ENCODE measurements around the gene HERC2. TPM values are rescaled to one million over a fixed set of nuclear protein-coding genes. Genes with fewer than 3 reads are reported as not detected.

The HERC2 gene
- total and polyA plus RNA-seq, 2 experiments from 2014 or later, result 37.7 to 64.4 TPM

DNA sequence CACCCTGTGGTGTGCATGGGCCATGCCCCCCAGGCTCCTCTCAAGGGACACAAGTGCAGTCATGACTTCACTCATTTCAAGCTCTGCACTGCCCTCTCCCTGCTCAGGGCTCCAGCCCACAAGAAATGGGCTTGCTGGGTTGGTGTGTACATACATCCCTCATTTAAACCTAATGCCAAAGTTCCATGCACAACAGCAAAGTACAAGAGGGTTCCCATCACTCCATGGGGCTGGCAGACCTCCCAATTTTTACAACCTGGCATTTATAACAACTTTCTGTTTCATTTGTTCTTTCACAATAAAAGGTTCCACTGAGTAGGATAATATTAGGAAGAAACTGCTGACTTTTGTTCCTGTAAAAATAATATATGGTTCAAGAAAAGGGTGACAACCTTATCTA, 54.3 kb downstream of the HERC2 start:
- TF ChIP-seq, protein P1, sequence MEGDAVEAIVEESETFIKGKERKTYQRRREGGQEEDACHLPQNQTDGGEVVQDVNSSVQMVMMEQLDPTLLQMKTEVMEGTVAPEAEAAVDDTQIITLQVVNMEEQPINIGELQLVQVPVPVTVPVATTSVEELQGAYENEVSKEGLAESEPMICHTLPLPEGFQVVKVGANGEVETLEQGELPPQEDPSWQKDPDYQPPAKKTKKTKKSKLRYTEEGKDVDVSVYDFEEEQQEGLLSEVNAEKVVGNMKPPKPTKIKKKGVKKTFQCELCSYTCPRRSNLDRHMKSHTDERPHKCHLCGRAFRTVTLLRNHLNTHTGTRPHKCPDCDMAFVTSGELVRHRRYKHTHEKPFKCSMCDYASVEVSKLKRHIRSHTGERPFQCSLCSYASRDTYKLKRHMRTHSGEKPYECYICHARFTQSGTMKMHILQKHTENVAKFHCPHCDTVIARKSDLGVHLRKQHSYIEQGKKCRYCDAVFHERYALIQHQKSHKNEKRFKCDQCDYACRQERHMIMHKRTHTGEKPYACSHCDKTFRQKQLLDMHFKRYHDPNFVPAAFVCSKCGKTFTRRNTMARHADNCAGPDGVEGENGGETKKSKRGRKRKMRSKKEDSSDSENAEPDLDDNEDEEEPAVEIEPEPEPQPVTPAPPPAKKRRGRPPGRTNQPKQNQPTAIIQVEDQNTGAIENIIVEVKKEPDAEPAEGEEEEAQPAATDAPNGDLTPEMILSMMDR (IDR thresholded peaks at IDR 0.05; ENCODE audit: low read depth, low read length), result no peak
- Histone ChIP-seq H3K9me3 (ENCODE audit: low read depth) (no peaks in the 10 kb centered on the region), H3K4me1 (ENCODE audit: low read depth) (no peaks in the 10 kb centered on the region), H3K27ac (no peak overlapping the region), H3K27me3 (no peaks in the 10 kb centered on the region), H3K4me3 (no peak overlapping the region), H3K36me3 (peaks cover 53% of the 10 kb centered on the region)
- no peak for DNase-seq (ENCODE audit: low read depth in 1 of 2, low spot score in 1 of 2)

DNA sequence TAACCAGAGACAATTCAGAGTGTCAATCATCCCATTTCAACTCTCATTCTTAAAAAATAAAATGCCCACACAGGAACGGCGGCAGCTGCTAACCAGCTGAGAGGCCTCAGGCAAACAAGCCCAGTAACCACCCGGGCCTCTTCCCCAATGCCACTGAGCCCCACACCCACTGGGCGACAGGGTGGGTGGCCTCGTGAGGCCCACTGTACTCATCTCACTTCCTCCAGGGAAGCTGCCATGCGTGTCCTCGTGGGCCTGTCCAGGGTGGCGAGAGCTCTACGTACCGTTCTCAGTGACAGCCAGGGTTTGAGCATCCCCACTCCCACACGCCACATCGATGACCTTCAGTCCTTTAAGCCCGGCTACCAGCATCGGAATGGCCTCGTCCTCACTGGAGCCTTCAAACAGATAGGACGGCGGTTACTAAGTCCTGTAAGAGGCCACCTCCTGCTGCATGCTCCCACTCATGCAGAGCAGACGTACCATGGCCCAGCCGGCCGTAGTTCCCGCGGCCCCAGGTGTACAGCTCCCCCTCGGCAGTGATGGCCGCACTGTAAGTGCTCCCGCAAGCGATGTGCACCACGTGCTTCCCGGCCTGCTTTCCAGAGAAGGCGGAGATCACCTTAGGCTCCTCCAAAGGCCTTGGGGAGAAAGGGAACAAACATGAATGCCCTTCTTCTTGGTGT, 56.5 kb downstream of the HERC2 start:
- H3K9me3 ChIP-seq (ENCODE audit: low read depth), result no peaks in the 10 kb centered on the region
- H3K27ac ChIP-seq, result no peak overlapping the region
- no peak for DNase-seq (ENCODE audit: low read depth in 1 of 2, low spot score in 1 of 2)
- H3K36me3 ChIP-seq, result peaks cover 47% of the 10 kb centered on the region
- H3K4me1 ChIP-seq (ENCODE audit: low read depth), result no peaks in the 10 kb centered on the region
- no peak overlapping the region for H3K4me3 ChIP-seq
- no peaks in the 10 kb centered on the region for H3K27me3 ChIP-seq
- TF ChIP-seq, protein P1 (IDR thresholded peaks at IDR 0.05; ENCODE audit: low read depth, low read length), result no peak

DNA sequence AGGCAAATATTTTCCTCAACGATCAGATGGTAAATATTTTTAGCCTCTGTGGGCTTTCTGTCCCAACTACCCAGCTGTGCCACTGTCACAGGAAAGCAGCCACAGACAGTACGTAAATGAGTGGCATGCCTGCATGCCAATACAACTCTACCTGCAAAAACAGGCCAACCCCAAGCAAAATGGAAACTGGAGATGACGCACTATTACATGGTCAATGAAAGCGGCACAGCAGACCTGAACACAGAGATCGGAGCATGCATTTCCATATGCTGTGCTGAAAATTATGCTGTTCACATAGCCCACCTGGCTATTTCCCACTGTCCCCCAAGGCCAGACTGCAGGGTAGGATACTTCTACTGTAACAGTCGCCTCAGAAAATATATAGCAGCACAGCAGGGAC, 57.8 kb downstream of the HERC2 start:
- DNase-seq (ENCODE audit: low read depth in 1 of 2, low spot score in 1 of 2), result no peak
- Histone ChIP-seq H3K9me3 (ENCODE audit: low read depth) (no peaks in the 10 kb centered on the region), H3K4me1 (ENCODE audit: low read depth) (no peaks in the 10 kb centered on the region), H3K4me3 (no peak overlapping the region), H3K27me3 (no peaks in the 10 kb centered on the region), H3K36me3 (peaks cover 39% of the 10 kb centered on the region), H3K27ac (no peak overlapping the region)
- TF ChIP-seq, protein P1 (IDR thresholded peaks at IDR 0.05; ENCODE audit: low read depth, low read length), result no peak

DNA sequence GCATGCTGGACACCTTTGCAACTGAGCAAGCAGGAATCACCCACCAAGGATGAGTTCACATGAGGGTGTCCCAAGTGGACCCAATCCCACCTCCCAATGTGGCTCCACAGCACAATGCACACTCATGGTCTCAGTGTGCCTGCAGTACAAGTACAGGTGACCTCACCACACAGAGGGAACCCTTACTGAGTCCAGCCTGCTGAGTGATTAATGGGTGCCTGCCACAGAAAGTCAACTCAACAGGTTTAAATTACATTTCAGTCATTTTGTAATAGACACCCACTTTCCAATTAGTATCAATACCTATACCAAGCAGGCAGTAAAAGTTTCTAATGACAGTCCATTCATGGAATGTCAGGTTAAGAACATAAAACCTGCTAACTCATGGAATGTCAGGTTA, 59.5 kb downstream of the HERC2 start:
- H3K27me3 ChIP-seq, result no peaks in the 10 kb centered on the region
- TF ChIP-seq, protein P1 (IDR thresholded peaks at IDR 0.05; ENCODE audit: low read depth, low read length), result no peak
- H3K36me3 ChIP-seq, result peaks cover 22% of the 10 kb centered on the region
- DNase-seq (ENCODE audit: low read depth in 1 of 2, low spot score in 1 of 2), result no peak
- no peak overlapping the region for H3K4me3 ChIP-seq
- H3K27ac ChIP-seq, result no peak overlapping the region
- H3K4me1 ChIP-seq (ENCODE audit: low read depth), result no peaks in the 10 kb centered on the region
- no peaks in the 10 kb centered on the region for H3K9me3 ChIP-seq (ENCODE audit: low read depth)

DNA sequence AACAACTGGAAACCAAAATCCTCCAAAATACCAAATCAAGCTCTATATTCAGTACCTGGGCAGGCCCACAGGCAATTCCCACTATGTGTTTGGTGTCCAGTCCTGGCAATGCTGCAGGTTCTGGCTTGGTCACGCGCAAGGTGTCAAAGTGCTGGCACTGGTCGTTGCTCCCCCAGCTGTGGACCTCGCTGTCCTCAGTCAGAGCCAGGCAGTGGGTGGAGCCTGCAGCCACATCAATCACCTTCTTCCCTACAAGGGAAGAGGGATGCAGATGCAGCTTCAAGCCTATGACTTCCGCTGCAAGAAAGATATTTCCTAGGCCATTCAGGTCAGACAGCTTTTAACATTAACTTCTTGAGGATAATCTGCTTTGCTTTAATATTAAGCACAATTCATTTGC, 61.3 kb downstream of the HERC2 start:
- Histone ChIP-seq H3K4me3 (no peak overlapping the region), H3K36me3 (peaks cover 11% of the 10 kb centered on the region), H3K9me3 (ENCODE audit: low read depth) (no peaks in the 10 kb centered on the region), H3K27me3 (no peaks in the 10 kb centered on the region), H3K4me1 (ENCODE audit: low read depth) (no peaks in the 10 kb centered on the region), H3K27ac (no peak overlapping the region)
- TF ChIP-seq, protein P1 (IDR thresholded peaks at IDR 0.05; ENCODE audit: low read depth, low read length), result no peak
- no peak for DNase-seq (ENCODE audit: low read depth in 1 of 2, low spot score in 1 of 2)

Data from cardiac muscle cell (in vitro differentiated cells and primary cell).